Measurements from ENCODE around the gene CPLX4.

Gene CPLX4

GRCh38 chr18:59340312-59340711, 21.9 kb upstream of the CPLX4 start:
- Mint-ChIP-seq H3K9me3 (peaks cover 0 to 18% of the 10 kb centered on the region in 2 donors), H3K4me3 (no peak overlapping the region), H3K27ac (no peak overlapping the region), H3K4me1 (ENCODE audit: low read depth in 2 of 2) (peaks cover 23 to 36% of the 10 kb centered on the region in 2 donors), H3K36me3 (ENCODE audit: insufficient read depth) (peaks cover 64% of the 10 kb centered on the region), H3K27me3 (no peaks in the 10 kb centered on the region)
- ATAC-seq (replicated peaks) (no peak), DNase-seq (no peak)

- no peaks in the 10 kb centered on the region for H3K4me1 Mint-ChIP-seq (ENCODE audit: low read depth in 2 of 2)
- ATAC-seq (replicated peaks) (no peak), DNase-seq (no peak)
- no peak overlapping the region for H3K27ac Mint-ChIP-seq
- H3K27me3 Mint-ChIP-seq = no peaks in the 10 kb centered on the region
- H3K9me3 Mint-ChIP-seq = no peaks in the 10 kb centered on the region
- no peak overlapping the region for H3K4me3 Mint-ChIP-seq
- peaks cover 54% of the 10 kb centered on the region for H3K36me3 Mint-ChIP-seq (ENCODE audit: insufficient read depth)
Observed at GRCh38 chr18:59332986-59333385, 14.5 kb upstream of the CPLX4 start.

DNA sequence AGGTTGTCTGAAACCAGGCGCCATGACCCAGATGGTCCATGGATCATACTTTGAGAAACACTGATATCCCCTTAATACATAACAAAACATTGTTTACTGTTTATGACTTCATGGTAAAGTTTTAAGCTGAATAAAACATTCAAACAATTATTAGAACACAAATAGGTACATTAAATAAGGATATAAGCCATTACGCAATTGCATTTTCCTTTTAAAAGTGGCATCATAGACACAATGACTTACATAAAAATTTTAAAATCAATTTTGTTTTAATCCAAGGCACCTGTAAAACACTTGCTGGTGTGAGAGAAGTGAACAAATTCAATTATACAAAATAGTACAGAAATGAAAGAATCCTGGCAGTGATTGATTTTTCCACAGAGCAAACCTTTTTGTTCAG, 10.2 kb upstream of the CPLX4 start:
- peaks cover 27% of the 10 kb centered on the region for H3K36me3 Mint-ChIP-seq (ENCODE audit: insufficient read depth)
- no peaks in the 10 kb centered on the region for H3K27me3 Mint-ChIP-seq
- H3K27ac Mint-ChIP-seq = no peak overlapping the region
- no peaks in the 10 kb centered on the region for H3K4me1 Mint-ChIP-seq (ENCODE audit: low read depth in 2 of 2)
- no peaks in the 10 kb centered on the region for H3K9me3 Mint-ChIP-seq
- DNase-seq (no peak), ATAC-seq (replicated peaks) (no peak)
- H3K4me3 Mint-ChIP-seq = no peak overlapping the region

- peaks cover 0 to 2% of the 10 kb centered on the region in 2 donors for H3K27me3 Mint-ChIP-seq
- H3K4me3 Mint-ChIP-seq = no peak overlapping the region
- ATAC-seq (replicated peaks) (no peak), DNase-seq (no peak)
- H3K27ac Mint-ChIP-seq = no peak overlapping the region
- peaks cover 11% of the 10 kb centered on the region for H3K36me3 Mint-ChIP-seq (ENCODE audit: insufficient read depth)
- H3K4me1 Mint-ChIP-seq (ENCODE audit: low read depth in 2 of 2) = no peaks in the 10 kb centered on the region
- no peaks in the 10 kb centered on the region for H3K9me3 Mint-ChIP-seq
Observed at GRCh38 chr18:59325965-59326364, 7.5 kb upstream of the CPLX4 start.

GRCh38 chr18:59324623-59324971, 6.1 kb upstream of the CPLX4 start:
- ATAC-seq (replicated peaks) = no peak

GRCh38 chr18:59323931-59324622, 5.6 kb upstream of the CPLX4 start:
- H3K36me3 Mint-ChIP-seq (ENCODE audit: insufficient read depth) = peaks cover 5% of the 10 kb centered on the region
- ATAC-seq (replicated peaks) (no peak), DNase-seq (no peak)
- H3K27me3 Mint-ChIP-seq = peaks cover 6 to 11% of the 10 kb centered on the region in 2 donors
- no peaks in the 10 kb centered on the region for H3K9me3 Mint-ChIP-seq
- H3K4me3 Mint-ChIP-seq = no peak overlapping the region
- no peak overlapping the region for H3K27ac Mint-ChIP-seq
- H3K4me1 Mint-ChIP-seq (ENCODE audit: low read depth in 2 of 2) = no peaks in the 10 kb centered on the region

More at GRCh38 chr18:59324623-59324971, 6.1 kb upstream of the CPLX4 start:
- Mint-ChIP-seq H3K4me3 (no peak overlapping the region), H3K27me3 (peaks cover 6 to 11% of the 10 kb centered on the region in 2 donors), H3K27ac (no peak overlapping the region), H3K4me1 (ENCODE audit: low read depth in 2 of 2) (no peaks in the 10 kb centered on the region), H3K9me3 (no peaks in the 10 kb centered on the region), H3K36me3 (ENCODE audit: insufficient read depth) (peaks cover 7% of the 10 kb centered on the region)
- DNase-seq = no peak

DNA sequence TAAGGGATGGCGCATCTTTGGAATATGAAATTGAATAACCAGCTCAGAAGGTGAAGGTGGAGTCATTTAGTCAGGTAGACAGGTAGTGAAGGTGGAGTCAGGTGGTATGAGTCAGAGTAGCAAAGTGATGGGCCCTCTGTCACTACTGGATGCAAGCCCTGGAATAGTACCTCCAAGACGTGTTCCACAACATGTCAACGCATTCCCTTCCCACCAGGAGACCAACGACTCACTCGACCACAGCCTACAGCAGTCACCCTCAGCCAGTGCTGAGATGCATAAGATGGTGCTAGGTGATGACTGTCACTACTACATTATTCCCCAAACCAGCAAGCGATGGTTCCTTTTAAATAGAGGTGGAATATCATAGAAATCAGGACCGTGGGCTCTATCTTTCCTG, 6.8 kb downstream of the CPLX4 start:
- Mint-ChIP-seq H3K4me3 (no peak overlapping the region), H3K9me3 (no peaks in the 10 kb centered on the region), H3K36me3 (ENCODE audit: insufficient read depth) (no peaks in the 10 kb centered on the region), H3K27me3 (peaks cover 49 to 70% of the 10 kb centered on the region in 2 donors), H3K27ac (no peak overlapping the region), H3K4me1 (ENCODE audit: low read depth in 2 of 2) (peaks cover 0 to 1% of the 10 kb centered on the region in 2 donors)
- DNase-seq (no peak), ATAC-seq (replicated peaks) (no peak)

GRCh38 chr18:59308938-59309260, 9.6 kb downstream of the CPLX4 start:
- H3K4me3 Mint-ChIP-seq = peak overlapping the region; percentile 52 to 65
- no peaks in the 10 kb centered on the region for H3K36me3 Mint-ChIP-seq (ENCODE audit: insufficient read depth)
- H3K27me3 Mint-ChIP-seq = peaks cover 65 to 74% of the 10 kb centered on the region in 2 donors
- H3K4me1 Mint-ChIP-seq (ENCODE audit: low read depth in 2 of 2) = peaks cover 0 to 1% of the 10 kb centered on the region in 2 donors
- no peak overlapping the region for H3K27ac Mint-ChIP-seq
- H3K9me3 Mint-ChIP-seq = no peaks in the 10 kb centered on the region
- ATAC-seq (replicated peaks) (no peak), DNase-seq (no peak)

DNA sequence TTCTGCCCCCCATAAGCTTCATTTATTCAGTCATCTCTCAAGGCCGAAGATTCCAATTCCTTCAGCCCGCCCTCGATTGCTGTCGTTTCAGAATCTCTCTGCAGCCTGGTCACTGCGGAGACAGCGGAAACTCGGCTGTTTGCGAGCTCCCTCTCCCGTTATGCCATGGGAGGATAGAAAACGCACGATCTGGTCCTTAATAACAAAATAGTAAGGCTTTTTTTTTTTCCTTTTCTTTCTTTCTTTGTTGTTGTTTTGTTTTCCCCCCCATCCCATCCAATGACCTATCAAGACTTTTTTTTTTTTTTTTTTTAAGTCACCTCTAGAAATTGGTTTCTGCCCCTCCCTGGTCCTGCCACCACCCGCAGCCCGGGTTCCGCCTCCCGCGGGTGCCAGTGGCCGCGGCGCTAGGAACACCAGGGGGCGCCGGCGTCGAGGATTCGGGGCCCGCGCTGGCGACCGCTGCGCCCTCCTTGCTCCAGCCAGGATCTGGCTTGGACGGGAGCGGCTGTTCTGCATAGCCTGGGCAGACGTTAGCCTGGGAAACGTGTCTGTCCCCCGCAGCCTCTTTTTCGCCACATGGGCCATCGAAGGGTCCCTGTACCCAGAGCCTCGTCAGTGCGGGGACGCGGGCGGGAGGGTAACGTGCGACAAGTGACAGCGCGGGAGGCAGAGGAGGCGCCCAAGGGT, 10.1 kb downstream of the CPLX4 start:
- Mint-ChIP-seq H3K27me3 (peaks cover 62 to 72% of the 10 kb centered on the region in 2 donors), H3K9me3 (no peaks in the 10 kb centered on the region), H3K4me1 (ENCODE audit: low read depth in 2 of 2) (peaks cover 0 to 1% of the 10 kb centered on the region in 2 donors), H3K27ac (no peak overlapping the region), H3K36me3 (ENCODE audit: insufficient read depth) (no peaks in the 10 kb centered on the region), H3K4me3 (peak overlapping the region; percentile 52 to 65)
- ATAC-seq (replicated peaks) (peak; percentile 86), DNase-seq (peak; percentile 47 to 60 (median 55))

GRCh38 chr18:59306640-59307039, 11.8 kb downstream of the CPLX4 start:
- H3K36me3 Mint-ChIP-seq (ENCODE audit: insufficient read depth) = no peaks in the 10 kb centered on the region
- no peak overlapping the region for H3K27ac Mint-ChIP-seq
- DNase-seq = no peak
- no peak overlapping the region for H3K4me3 Mint-ChIP-seq
- no peak for ATAC-seq (replicated peaks)
- H3K27me3 Mint-ChIP-seq = peaks cover 57 to 64% of the 10 kb centered on the region in 2 donors
- no peaks in the 10 kb centered on the region for H3K9me3 Mint-ChIP-seq
- peaks cover 0 to 1% of the 10 kb centered on the region in 2 donors for H3K4me1 Mint-ChIP-seq (ENCODE audit: low read depth in 2 of 2)

DNA sequence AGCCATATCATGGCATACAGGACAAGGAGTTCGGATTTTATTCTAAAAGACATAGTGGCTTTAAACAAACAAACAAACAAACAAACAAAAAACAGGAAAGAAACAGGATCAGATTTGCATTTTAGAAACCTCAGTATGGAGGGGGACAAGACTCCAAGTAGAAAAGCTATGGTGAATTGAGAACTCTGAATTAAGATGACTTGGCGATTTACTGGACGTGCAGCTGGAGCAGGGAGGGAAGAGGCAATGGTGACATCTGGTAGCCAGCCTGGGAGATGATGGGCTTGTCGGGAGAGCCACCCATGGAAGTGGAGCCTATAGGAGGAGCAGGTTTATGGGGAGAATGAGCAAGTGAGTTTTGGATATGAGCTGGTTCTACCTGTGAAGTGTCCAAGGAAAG, 13.2 kb downstream of the CPLX4 start:
- ATAC-seq (replicated peaks) = no peak
- Mint-ChIP-seq H3K36me3 (ENCODE audit: insufficient read depth) (no peaks in the 10 kb centered on the region), H3K27me3 (peaks cover 46 to 54% of the 10 kb centered on the region in 2 donors), H3K4me1 (ENCODE audit: low read depth in 2 of 2) (peaks cover 0 to 1% of the 10 kb centered on the region in 2 donors), H3K4me3 (no peak overlapping the region), H3K9me3 (no peaks in the 10 kb centered on the region), H3K27ac (no peak overlapping the region)
- no peak for DNase-seq

DNA sequence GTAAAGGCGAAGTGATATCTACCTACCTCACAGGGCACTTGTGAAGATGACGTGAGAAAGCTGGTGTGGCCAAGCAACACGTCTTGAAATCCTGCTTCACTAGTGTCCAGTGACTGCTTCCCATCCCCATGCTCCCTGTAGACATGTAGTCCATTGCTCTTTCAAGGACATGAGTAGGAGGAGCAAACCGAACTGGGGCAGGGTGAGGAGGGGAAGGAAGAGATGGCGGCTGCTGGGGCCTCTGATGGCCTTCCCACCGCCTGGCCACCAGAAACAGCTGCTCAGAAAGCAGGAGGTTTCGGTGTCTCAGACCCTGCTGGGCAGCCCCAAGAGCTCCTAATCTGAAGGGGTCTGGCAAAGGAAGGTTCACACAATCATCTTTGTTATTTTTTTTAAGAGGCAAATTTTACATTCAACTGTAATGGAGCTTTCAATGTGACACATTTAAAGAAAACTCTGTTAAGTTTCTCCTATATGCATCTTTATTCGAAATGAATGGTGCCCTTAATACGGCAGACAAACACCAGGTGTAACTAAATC, 14.7 kb downstream of the CPLX4 start:
- ATAC-seq (replicated peaks) (no peak), DNase-seq (no peak)
- peaks cover 0 to 1% of the 10 kb centered on the region in 2 donors for H3K4me1 Mint-ChIP-seq (ENCODE audit: low read depth in 2 of 2)
- H3K36me3 Mint-ChIP-seq (ENCODE audit: insufficient read depth) = no peaks in the 10 kb centered on the region
- H3K27ac Mint-ChIP-seq = no peak overlapping the region
- no peak overlapping the region for H3K4me3 Mint-ChIP-seq
- peaks cover 39 to 56% of the 10 kb centered on the region in 2 donors for H3K27me3 Mint-ChIP-seq
- H3K9me3 Mint-ChIP-seq = no peaks in the 10 kb centered on the region

DNA sequence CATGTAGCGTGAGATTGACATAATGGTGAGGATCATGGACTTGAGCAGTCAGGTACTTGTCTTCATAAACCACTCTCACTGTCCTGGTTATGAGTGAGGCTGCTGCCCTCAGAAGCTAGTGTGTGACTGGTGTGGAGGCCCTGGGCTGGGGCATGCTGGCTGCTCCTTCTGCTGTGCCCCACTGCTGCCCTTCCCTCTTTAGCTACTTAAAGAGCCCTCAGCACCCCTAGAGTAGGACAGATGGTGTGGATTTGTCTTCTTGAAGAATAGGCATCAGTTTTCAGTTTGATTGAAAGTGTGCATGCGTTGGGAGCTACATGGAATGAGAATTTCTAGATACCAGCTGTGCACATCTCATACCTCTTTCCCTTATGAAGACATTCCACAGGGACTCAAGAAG, 15.4 kb downstream of the CPLX4 start:
- no peak for DNase-seq
- Mint-ChIP-seq H3K27me3 (peaks cover 44 to 63% of the 10 kb centered on the region in 2 donors), H3K4me1 (ENCODE audit: low read depth in 2 of 2) (no peaks in the 10 kb centered on the region), H3K9me3 (no peaks in the 10 kb centered on the region), H3K36me3 (ENCODE audit: insufficient read depth) (no peaks in the 10 kb centered on the region), H3K4me3 (no peak overlapping the region), H3K27ac (no peak overlapping the region)
- no peak for ATAC-seq (replicated peaks)

DNA sequence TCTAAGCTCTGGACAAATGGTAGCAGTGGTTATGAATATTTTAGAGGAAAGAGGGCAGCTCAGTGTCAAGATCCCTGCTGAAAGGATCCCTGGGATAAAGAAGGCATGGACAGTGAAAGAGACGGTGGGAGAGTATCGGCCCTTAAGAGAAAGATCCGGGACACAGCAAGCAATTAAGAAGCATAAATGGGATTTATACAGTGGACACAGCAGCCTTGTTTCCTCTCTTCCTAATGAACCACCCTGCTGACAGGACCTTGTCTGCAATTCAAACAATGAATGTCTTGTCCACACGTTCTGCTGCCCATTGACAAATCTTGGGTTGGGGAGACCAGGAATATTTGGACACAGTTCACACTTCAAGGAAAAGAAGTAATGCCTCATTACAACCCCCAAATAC, 16.5 kb downstream of the CPLX4 start:
- peaks cover 37 to 59% of the 10 kb centered on the region in 2 donors for H3K27me3 Mint-ChIP-seq
- no peaks in the 10 kb centered on the region for H3K36me3 Mint-ChIP-seq (ENCODE audit: insufficient read depth)
- H3K9me3 Mint-ChIP-seq = no peaks in the 10 kb centered on the region
- no peak overlapping the region for H3K4me3 Mint-ChIP-seq
- ATAC-seq (replicated peaks) = no peak
- H3K4me1 Mint-ChIP-seq (ENCODE audit: low read depth in 2 of 2) = no peaks in the 10 kb centered on the region
- no peak for DNase-seq
- no peak overlapping the region for H3K27ac Mint-ChIP-seq
